Activated CD8-positive, alpha-beta memory T cell treated with anti-CD3 and anti-CD28 coated beads, Interleukin-2, amount 10 ng/mL, durations not matched to agents 7 days and 5 days (primary cell): ENCODE results near the gene RFX5. TPM values are rescaled to one million over a fixed set of nuclear protein-coding genes. Genes with fewer than 3 reads are reported as not detected.

Source experiments
- ATAC-seq: fragments of 150-1000 bp; cut with Tn5 transposase; one replicate; pipeline ENCODE4 v1.10.0; 2021; ENCODE audit warnings: moderate library complexity
- CTCF ChIA-PET: fragments of 350-600 bp; sonication (Branson Sonifier 250); formaldehyde crosslinking; loops from one replicate; lab custom pipeline; 2021; ENCODE audit warnings: antibody characterized with exemption; lab: Charles Lee
- DNase-seq: peaks from one replicate; pipeline ENCODE4 v3.0.0-alpha.2; 2020
- H3K27ac Mint-ChIP-seq: one replicate; pipeline ENCODE4 v1.8.0; 2021; ENCODE audit warnings: mild to moderate bottlenecking, mixed read lengths
- H3K27me3 Mint-ChIP-seq: one replicate; pipeline ENCODE4 v1.8.0; 2021; ENCODE audit warnings: mixed read lengths
- H3K36me3 Mint-ChIP-seq: one replicate; pipeline ENCODE4 v1.8.0; 2021; ENCODE audit warnings: mild to moderate bottlenecking, mixed read lengths
- H3K4me1 Mint-ChIP-seq: one replicate; pipeline ENCODE4 v1.8.0; 2021; ENCODE audit warnings: mixed read lengths
- H3K4me3 Mint-ChIP-seq: one replicate; pipeline ENCODE4 v1.8.0; 2021; ENCODE audit warnings: mild to moderate bottlenecking, moderate library complexity, mixed read lengths
- H3K9me3 Mint-ChIP-seq: one replicate; pipeline ENCODE4 v1.8.0; 2022; ENCODE audit warnings: low read depth, mixed read lengths
- total RNA-seq, 2 experiments: library from RNA; stranded (reverse); gene quantifications; one replicate each; pipeline ENCODE4 v1.2.3, GENCODE V29; 2021

The RFX5 gene
- total RNA-seq, 2 experiments from 2014 or later, result 109 to 139 TPM

DNA sequence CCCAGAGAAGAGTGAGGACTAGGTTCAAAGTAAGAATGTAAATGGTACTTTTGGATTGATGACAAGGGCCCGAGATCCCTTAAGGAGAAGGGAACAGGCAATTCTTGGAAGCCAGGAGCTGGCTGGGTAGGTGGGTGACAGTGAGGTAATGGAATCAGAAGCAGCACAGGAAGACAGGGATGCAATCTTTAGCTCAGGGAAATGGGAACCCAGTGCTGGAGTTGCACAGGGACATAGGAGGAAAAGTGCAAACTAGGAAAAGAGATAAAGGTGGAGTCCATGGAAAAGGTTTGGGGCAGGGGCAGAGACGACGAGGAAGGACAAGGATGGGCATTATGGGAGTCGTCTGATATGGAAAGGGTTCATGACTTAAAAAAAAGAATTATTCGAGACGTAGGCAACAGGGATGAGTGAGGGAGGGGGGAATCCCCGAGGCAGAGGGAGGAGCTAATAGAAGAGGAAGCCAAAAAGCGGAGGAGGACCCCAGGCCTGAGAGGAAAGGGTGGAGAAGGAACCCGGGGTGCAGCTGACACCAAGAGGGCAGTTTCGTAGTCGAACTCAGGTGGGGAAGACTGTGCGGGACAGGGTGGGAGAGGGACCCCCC lies 20.3 kb downstream of the RFX5 start:
- DNase-seq, result peak; percentile 70

GRCh38 chr1:151325646-151326429 lies 21.2 kb downstream of the RFX5 start:
- no peak for ATAC-seq
- CTCF ChIA-PET, result interaction anchor here (0.8 to 11.1 kb wide), 7 partner anchors 14 to 74 kb away, joined by 3 to 97 read pairs (median 11); partner anchors contain the start of genes PSMB4 and ZNF687
- peak overlapping the region; percentile 93 for H3K27ac Mint-ChIP-seq
- H3K4me3 Mint-ChIP-seq, result peak overlapping the region; percentile 91
- H3K36me3 Mint-ChIP-seq, result peaks cover 23% of the 10 kb centered on the region
- no peak for DNase-seq
- no peaks in the 10 kb centered on the region for H3K27me3 Mint-ChIP-seq
- no peaks in the 10 kb centered on the region for H3K9me3 Mint-ChIP-seq
- peaks cover 34% of the 10 kb centered on the region for H3K4me1 Mint-ChIP-seq

More for the DNA sequence above, 20.3 kb downstream of the RFX5 start:
- CTCF ChIA-PET, result interaction anchor here (0.9 to 11.1 kb wide), 11 partner anchors 13 to 75 kb away, joined by 3 to 97 read pairs (median 6); partner anchors contain the start of genes PSMB4 and ZNF687
- H3K36me3 Mint-ChIP-seq, result peaks cover 23% of the 10 kb centered on the region
- peak overlapping the region; percentile 93 for H3K27ac Mint-ChIP-seq
- H3K4me3 Mint-ChIP-seq, result peak overlapping the region; percentile 91
- ATAC-seq, result peak; percentile 47
- no peaks in the 10 kb centered on the region for H3K27me3 Mint-ChIP-seq
- peaks cover 34% of the 10 kb centered on the region for H3K4me1 Mint-ChIP-seq
- no peaks in the 10 kb centered on the region for H3K9me3 Mint-ChIP-seq

GRCh38 chr1:151325231-151325630 lies 21.8 kb downstream of the RFX5 start:
- no peak for DNase-seq
- Mint-ChIP-seq H3K27me3 (no peaks in the 10 kb centered on the region), H3K9me3 (no peaks in the 10 kb centered on the region), H3K27ac (peak overlapping the region; percentile 52), H3K36me3 (peaks cover 23% of the 10 kb centered on the region), H3K4me1 (peaks cover 37% of the 10 kb centered on the region), H3K4me3 (peak overlapping the region; percentile 91)
- CTCF ChIA-PET, result interaction anchor here (0.8 to 11.1 kb wide), 5 partner anchors 14 to 74 kb away, joined by 3 to 97 read pairs (median 6); partner anchors contain the start of gene PSMB4
- no peak for ATAC-seq

GRCh38 chr1:151324390-151324930 lies 22.6 kb downstream of the RFX5 start:
- Mint-ChIP-seq H3K9me3 (no peaks in the 10 kb centered on the region), H3K27me3 (no peaks in the 10 kb centered on the region), H3K36me3 (peaks cover 23% of the 10 kb centered on the region), H3K27ac (no peak overlapping the region), H3K4me1 (peaks cover 38% of the 10 kb centered on the region), H3K4me3 (no peak overlapping the region)
- DNase-seq, result no peak
- ATAC-seq, result no peak
- CTCF ChIA-PET, result interaction anchor here (1.4 to 11.1 kb wide), 2 partner anchors 15 to 24 kb away, joined by 6 to 97 read pairs; no protein-coding TSS in a partner anchor

GRCh38 chr1:151318975-151319374 lies 28.1 kb downstream of the RFX5 start:
- ATAC-seq (no peak), DNase-seq (no peak)
- no peaks in the 10 kb centered on the region for H3K9me3 Mint-ChIP-seq
- H3K4me3 Mint-ChIP-seq, result no peak overlapping the region
- peaks cover 31% of the 10 kb centered on the region for H3K36me3 Mint-ChIP-seq
- H3K4me1 Mint-ChIP-seq, result peaks cover 9% of the 10 kb centered on the region
- CTCF ChIA-PET, result interaction anchor here (2.4 kb wide), 1 partner anchor 22 kb away, joined by 7 read pairs; no protein-coding TSS in a partner anchor
- H3K27me3 Mint-ChIP-seq, result no peaks in the 10 kb centered on the region
- no peak overlapping the region for H3K27ac Mint-ChIP-seq

DNA sequence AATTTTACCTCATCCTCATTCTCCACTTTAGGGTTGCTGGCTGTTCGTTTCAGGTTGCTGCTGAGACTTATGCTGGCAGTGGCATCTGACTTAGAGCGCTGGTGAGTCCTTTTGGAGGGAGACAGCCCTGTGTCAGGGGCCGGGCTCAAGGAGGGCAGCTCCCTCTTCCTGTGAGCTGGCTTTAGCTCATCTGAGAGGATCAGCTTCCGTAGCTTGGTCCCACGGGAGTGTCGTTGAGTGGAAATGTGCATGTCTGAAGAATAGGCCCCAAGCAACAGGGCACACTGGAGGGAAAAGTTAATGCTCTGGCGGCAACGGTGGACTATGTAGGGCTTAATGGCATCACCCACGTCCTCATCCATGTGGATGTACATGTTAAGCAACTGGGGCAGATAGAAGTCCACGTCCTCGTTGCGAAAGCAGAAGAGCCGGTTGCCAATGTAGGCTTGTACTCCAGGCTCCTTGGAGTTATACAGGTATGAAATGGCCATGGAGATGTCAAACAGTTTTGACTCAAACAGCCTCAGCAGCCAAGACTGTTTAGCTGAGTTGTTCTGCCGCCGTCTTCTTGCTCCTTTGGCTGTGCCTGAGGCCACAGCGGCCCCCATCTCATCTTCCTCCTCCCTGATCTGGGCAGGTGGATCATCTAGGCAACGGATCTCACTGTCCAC lies 31.4 kb downstream of the RFX5 start:
- H3K9me3 Mint-ChIP-seq, result no peaks in the 10 kb centered on the region
- H3K27me3 Mint-ChIP-seq, result no peaks in the 10 kb centered on the region
- CTCF ChIA-PET, result interaction anchor here (2.7 to 3.4 kb wide), 2 partner anchors 15 to 25 kb away, joined by 8 to 13 read pairs; no protein-coding TSS in a partner anchor
- H3K4me1 Mint-ChIP-seq, result peaks cover 30% of the 10 kb centered on the region
- ATAC-seq, result no peak
- no peak for DNase-seq
- H3K27ac Mint-ChIP-seq, result no peak overlapping the region
- H3K4me3 Mint-ChIP-seq, result no peak overlapping the region
- H3K36me3 Mint-ChIP-seq, result peaks cover 29% of the 10 kb centered on the region

GRCh38 chr1:151314137-151314875 lies 32.7 kb downstream of the RFX5 start:
- Mint-ChIP-seq H3K4me1 (peaks cover 25% of the 10 kb centered on the region), H3K27ac (no peak overlapping the region), H3K4me3 (no peak overlapping the region), H3K27me3 (no peaks in the 10 kb centered on the region), H3K36me3 (peaks cover 30% of the 10 kb centered on the region), H3K9me3 (no peaks in the 10 kb centered on the region)
- CTCF ChIA-PET, result interaction anchor here (1.5 to 3.4 kb wide), 2 partner anchors 14 to 26 kb away, joined by 9 to 13 read pairs; no protein-coding TSS in a partner anchor
- no peak for ATAC-seq
- no peak for DNase-seq

- ATAC-seq (no peak), DNase-seq (no peak)
- H3K27ac Mint-ChIP-seq, result no peak overlapping the region
- H3K27me3 Mint-ChIP-seq, result no peaks in the 10 kb centered on the region
- no peaks in the 10 kb centered on the region for H3K9me3 Mint-ChIP-seq
- H3K4me1 Mint-ChIP-seq, result peaks cover 24% of the 10 kb centered on the region
- CTCF ChIA-PET, result interaction anchor here (1.5 to 3.4 kb wide), 2 partner anchors 13 to 27 kb away, joined by 9 to 13 read pairs; no protein-coding TSS in a partner anchor
- peaks cover 27% of the 10 kb centered on the region for H3K36me3 Mint-ChIP-seq
- H3K4me3 Mint-ChIP-seq, result no peak overlapping the region
These were observed 33.6 kb downstream of the RFX5 start for GRCh38 chr1:151313501-151313900.

- ATAC-seq (no peak), DNase-seq (no peak)
- Mint-ChIP-seq H3K27ac (peak overlapping the region; percentile 44), H3K9me3 (no peaks in the 10 kb centered on the region), H3K4me1 (peaks cover 24% of the 10 kb centered on the region), H3K36me3 (peaks cover 27% of the 10 kb centered on the region), H3K4me3 (no peak overlapping the region), H3K27me3 (no peaks in the 10 kb centered on the region)
- CTCF ChIA-PET, result interaction anchor here (1.5 to 3.4 kb wide), 3 partner anchors 12 to 30 kb away, joined by 3 to 44 read pairs (median 9); no protein-coding TSS in a partner anchor
These were observed 34.2 kb downstream of the RFX5 start for GRCh38 chr1:151312826-151313225.

DNA sequence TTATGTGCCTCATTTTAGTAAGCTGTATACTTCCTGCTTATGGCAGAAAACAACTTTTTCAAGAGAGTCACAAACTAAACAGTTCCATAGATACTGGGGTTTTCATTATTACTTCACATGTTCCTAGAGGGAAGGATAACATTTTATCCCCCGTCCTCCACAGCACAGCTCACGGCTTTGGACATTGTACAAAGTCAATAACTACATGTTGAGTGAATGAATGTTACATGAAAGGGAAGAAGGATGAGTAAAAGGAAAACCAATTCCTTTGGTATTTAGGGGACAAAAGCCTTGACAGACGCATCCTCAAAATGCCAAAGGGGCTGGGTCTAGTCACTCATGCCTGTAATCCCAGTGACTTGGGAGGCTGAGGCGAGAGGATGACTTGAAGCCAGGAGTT lies 34.6 kb downstream of the RFX5 start:
- ATAC-seq, result no peak
- H3K27ac Mint-ChIP-seq, result peak overlapping the region; percentile 82
- H3K9me3 Mint-ChIP-seq, result no peaks in the 10 kb centered on the region

DNA sequence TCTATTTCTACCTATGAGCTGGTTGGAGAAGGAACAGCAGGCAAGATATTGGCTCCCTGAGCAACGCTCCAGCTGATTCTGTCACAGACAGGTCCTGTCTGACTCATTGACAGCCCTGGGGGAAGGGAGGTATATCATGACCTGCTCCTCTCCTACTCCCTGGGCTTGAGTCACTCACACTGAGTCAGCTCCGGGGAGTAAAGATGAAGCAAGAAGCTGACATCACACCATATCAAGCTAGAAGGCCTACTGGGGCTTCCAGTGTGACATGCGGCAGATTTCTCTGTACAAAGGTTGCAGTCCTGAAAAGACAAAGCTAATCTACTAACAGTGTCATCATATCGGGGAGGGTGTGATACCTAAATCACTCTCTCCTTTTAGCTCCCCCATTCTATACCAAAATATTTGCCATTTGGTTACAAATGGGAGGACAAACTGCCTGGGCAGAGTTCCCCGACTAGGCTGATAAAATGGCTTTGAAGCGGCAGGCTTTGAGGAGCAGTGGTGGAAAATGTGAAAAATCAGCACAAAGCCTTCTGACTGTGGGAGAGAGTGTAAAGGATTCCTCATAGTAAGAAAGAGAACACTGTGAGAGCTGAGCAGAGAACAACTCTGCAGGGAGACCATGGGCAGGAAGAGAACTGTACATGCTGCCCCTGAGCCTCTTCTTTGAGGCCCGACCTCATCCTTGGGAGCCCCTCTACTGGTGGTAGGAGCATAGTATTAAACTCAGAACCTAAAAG lies 35.3 kb downstream of the RFX5 start:
- H3K4me3 Mint-ChIP-seq, result no peak overlapping the region
- H3K27me3 Mint-ChIP-seq, result no peaks in the 10 kb centered on the region
- CTCF ChIA-PET, result interaction anchor here (1.2 to 3.4 kb wide), 5 partner anchors 11 to 31 kb away, joined by 3 to 44 read pairs (median 22); partner anchors contain the start of gene PI4KB
- peak overlapping the region; percentile 82 for H3K27ac Mint-ChIP-seq
- no peaks in the 10 kb centered on the region for H3K9me3 Mint-ChIP-seq
- ATAC-seq (peak; percentile 100), DNase-seq (peak; percentile 86)
- H3K36me3 Mint-ChIP-seq, result peaks cover 29% of the 10 kb centered on the region
- peaks cover 24% of the 10 kb centered on the region for H3K4me1 Mint-ChIP-seq

More for the DNA sequence above, 34.6 kb downstream of the RFX5 start:
- DNase-seq, result no peak
- H3K27me3 Mint-ChIP-seq, result no peaks in the 10 kb centered on the region
- peaks cover 27% of the 10 kb centered on the region for H3K36me3 Mint-ChIP-seq
- H3K4me3 Mint-ChIP-seq, result no peak overlapping the region
- peaks cover 24% of the 10 kb centered on the region for H3K4me1 Mint-ChIP-seq
- CTCF ChIA-PET, result interaction anchor here (1.2 to 3.4 kb wide), 5 partner anchors 12 to 31 kb away, joined by 3 to 44 read pairs (median 22); partner anchors contain the start of gene PI4KB
